ENCODE data around the gene FXYD2. TPM values are rescaled to one million over a fixed set of nuclear protein-coding genes. Genes with fewer than 3 reads are reported as not detected.

Gene FXYD2
- total and polyA plus RNA-seq, 2 of the 8 experiments (the other 6 are each of a cell fraction or from before 2014, with no cell fraction given) = 0.89 to 1.1 TPM

DNA sequence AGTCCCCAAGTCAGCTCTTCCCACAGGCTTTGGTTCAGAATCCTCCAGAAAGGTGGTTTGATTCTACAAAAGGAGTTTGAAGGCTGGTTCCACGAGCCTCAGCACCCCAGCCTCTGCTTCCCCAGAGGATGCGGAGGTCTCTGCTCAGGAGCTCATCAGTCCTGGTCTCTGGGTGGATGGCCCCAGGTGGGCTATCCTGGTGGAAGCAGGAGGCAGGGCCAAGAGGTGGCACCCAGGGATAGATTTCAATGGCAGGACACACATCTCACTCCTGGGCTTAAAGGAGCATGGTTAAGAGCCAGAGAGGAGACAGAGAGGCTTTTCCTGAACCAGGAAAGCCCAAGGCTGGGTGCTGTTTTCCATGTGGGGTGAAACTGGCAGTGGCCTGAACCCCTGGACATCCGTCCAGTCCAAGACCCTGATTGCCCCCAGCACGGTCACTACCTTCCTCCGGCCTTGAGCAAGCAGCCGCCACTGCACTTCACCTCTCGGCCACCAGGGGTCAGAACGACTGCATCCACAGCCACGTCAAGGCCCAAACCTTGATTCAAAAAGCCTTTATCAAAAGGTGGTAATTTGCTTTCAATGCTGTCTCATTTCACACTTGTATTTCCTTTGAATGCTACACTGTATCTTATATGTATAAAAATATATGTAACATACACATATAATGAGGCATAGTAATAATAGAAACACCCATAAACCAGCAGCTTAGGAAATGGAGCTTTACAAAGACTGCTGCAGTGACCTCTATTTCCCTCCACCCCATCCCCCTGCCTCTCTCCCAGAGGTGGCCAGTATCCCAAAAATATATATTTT lies 19.3 kb upstream of the FXYD2 start:
- Histone ChIP-seq H4K5ac (ENCODE audit: insufficient read length, low read depth, low read length) (no peak overlapping the region), H3K27ac (ENCODE audit: low read depth, low read length) (no peak overlapping the region), H3K4me2 (ENCODE audit: insufficient read depth in 1 of 2, low read depth in 2 of 2, low read length in 2 of 2) (no peak overlapping the region), H2BK20ac (ENCODE audit: low read length) (no peak overlapping the region), H3K23me2 (ENCODE audit: low read depth, low read length) (no peaks in the 10 kb centered on the region), H4K8ac (ENCODE audit: extremely low read depth, insufficient read depth, low read length) (no peak overlapping the region; the same call in none of the 2 replicates), H3K4me1 (replicated peaks in 1 of 4; ENCODE audit: control insufficient read depth in 3 of 4, insufficient read depth in 4 of 4, low read length in 3 of 4) (no peaks in the 10 kb centered on the region), H2BK120ac (replicated peaks; ENCODE audit: low read depth, low read length) (no peak overlapping the region), H2BK15ac (ENCODE audit: low read length) (no peak overlapping the region), H3K18ac (ENCODE audit: extremely low read depth, low read length) (no peak overlapping the region), H3K9ac (replicated peaks in 1 of 4; ENCODE audit: extremely low read depth in 1 of 4, low read depth in 3 of 4, low read length in 3 of 4) (no peak overlapping the region), H3K27me3 (replicated peaks in 1 of 4; ENCODE audit: control insufficient read depth in 3 of 4, extremely low read depth in 1 of 4, insufficient read depth in 3 of 4, low read length in 3 of 4) (no peaks in the 10 kb centered on the region), H3K79me2 (ENCODE audit: control insufficient read depth in 1 of 2, insufficient read depth in 2 of 2, low read length in 2 of 2) (no peaks in the 10 kb centered on the region), H3K23ac (ENCODE audit: insufficient read length) (no peak overlapping the region), H3K14ac (ENCODE audit: insufficient read length) (no peak overlapping the region), H2BK12ac (ENCODE audit: low read depth, low read length) (no peak overlapping the region), H3K36me3 (ENCODE audit: control insufficient read depth in 2 of 4, insufficient read depth in 4 of 4, low read length in 3 of 4) (no peaks in the 10 kb centered on the region), H2AFZ (ENCODE audit: low read length) (no peak overlapping the region), H2AK5ac (ENCODE audit: low read depth, low read length) (no peak overlapping the region), H4K91ac (replicated peaks; ENCODE audit: insufficient read length, low read length) (no peak overlapping the region), H3K79me1 (ENCODE audit: low read depth, low read length) (no peaks in the 10 kb centered on the region), H3K56ac (replicated peaks; ENCODE audit: insufficient read length, low read depth, low read length) (no peak overlapping the region), H3K9me3 (ENCODE audit: insufficient read depth in 2 of 2, low read depth in 1 of 2, low read length in 1 of 2) (no peaks in the 10 kb centered on the region), H3K4ac (replicated peaks; ENCODE audit: insufficient read length, low read depth, low read length) (no peak overlapping the region), H4K20me1 (replicated peaks in 1 of 2; ENCODE audit: control insufficient read depth in 1 of 2, insufficient read depth in 2 of 2, low read length in 2 of 2) (peaks cover 0 to 2% of the 10 kb centered on the region in 2 experiments), H3K4me3 (ENCODE audit: extremely low read depth in 1 of 4, insufficient read depth in 2 of 4, low read depth in 3 of 4, low read length in 4 of 4) (no peak overlapping the region), H2BK5ac (ENCODE audit: low read depth, low read length) (no peak overlapping the region)
- 38% methylated on average over 9 of the region's 9 CpGs; no CpG with 5 or more reads in 1 of the 2 experiments for whole genome bisulfite sequencing, 2 experiments (ENCODE audit: extremely low coverage in 1 of 2, insufficient coverage in 1 of 2, insufficient read length in 1 of 2, insufficient replicate concordance in 2 of 2, low coverage in 1 of 2, low lambda C conversion rate in 2 of 2, missing lambda C conversion rate in 1 of 2)
- POLR2A ChIA-PET (ENCODE audit: partially characterized antibody) = no interaction called here
- peak; percentile 62 for FAIRE-seq
- DNase-seq (ENCODE audit: low read depth in 1 of 2, low spot score in 2 of 2) = peak in 1 of 2 experiments; percentile 95
- CTCF ChIA-PET (ENCODE audit: partially characterized antibody) = interaction anchor here (0.6 to 5.8 kb wide), 50 partner anchors 9 to 420 kb away, joined by 3 to 142 read pairs (median 5); partner anchors contain the start of genes FXYD2 and MPZL2
- no peak for TF ChIP-seq SAP30 (IDR thresholded peaks at IDR 0.05; ENCODE audit: insufficient read depth, insufficient replicate concordance, low read length)
- TF ChIP-seq, protein P1, sequence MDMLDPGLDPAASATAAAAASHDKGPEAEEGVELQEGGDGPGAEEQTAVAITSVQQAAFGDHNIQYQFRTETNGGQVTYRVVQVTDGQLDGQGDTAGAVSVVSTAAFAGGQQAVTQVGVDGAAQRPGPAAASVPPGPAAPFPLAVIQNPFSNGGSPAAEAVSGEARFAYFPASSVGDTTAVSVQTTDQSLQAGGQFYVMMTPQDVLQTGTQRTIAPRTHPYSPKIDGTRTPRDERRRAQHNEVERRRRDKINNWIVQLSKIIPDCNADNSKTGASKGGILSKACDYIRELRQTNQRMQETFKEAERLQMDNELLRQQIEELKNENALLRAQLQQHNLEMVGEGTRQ (IDR thresholded peaks at IDR 0.05; ENCODE audit: low read length) = no peak
- TF ChIP-seq GTF2F1 (IDR thresholded peaks at IDR 0.05; ENCODE audit: borderline replicate concordance, low read depth, low read length) = no peak
- TF ChIP-seq, protein P2, sequence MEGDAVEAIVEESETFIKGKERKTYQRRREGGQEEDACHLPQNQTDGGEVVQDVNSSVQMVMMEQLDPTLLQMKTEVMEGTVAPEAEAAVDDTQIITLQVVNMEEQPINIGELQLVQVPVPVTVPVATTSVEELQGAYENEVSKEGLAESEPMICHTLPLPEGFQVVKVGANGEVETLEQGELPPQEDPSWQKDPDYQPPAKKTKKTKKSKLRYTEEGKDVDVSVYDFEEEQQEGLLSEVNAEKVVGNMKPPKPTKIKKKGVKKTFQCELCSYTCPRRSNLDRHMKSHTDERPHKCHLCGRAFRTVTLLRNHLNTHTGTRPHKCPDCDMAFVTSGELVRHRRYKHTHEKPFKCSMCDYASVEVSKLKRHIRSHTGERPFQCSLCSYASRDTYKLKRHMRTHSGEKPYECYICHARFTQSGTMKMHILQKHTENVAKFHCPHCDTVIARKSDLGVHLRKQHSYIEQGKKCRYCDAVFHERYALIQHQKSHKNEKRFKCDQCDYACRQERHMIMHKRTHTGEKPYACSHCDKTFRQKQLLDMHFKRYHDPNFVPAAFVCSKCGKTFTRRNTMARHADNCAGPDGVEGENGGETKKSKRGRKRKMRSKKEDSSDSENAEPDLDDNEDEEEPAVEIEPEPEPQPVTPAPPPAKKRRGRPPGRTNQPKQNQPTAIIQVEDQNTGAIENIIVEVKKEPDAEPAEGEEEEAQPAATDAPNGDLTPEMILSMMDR (IDR thresholded peaks at IDR 0.05; ENCODE audit: control extremely low read depth in 1 of 3, insufficient read depth in 1 of 3, low read depth in 1 of 3, low read length in 3 of 3) = peak; percentile 92 to 94 (median 92)
- TF ChIP-seq TAF7 (optimal IDR thresholded peaks at IDR 0.05; ENCODE audit: borderline replicate concordance, low read depth, low read length) = no peak
- TF ChIP-seq SIX5 (IDR thresholded peaks at IDR 0.05; ENCODE audit: low read depth, low read length) = no peak
- no peak for TF ChIP-seq NRF1 (IDR thresholded peaks at IDR 0.05; ENCODE audit: low read depth, low read length)
- TF ChIP-seq RFX5 (IDR thresholded peaks at IDR 0.05; ENCODE audit: borderline replicate concordance, low read depth, low read length) = no peak
